PC-9 (cell line): ENCODE data around the gene P4HA2.

ENCODE experiments used
- EZH2 ChIP-seq: fragments of 200-600 bp; sonication (generic); IDR thresholded peaks from 2 replicates; pipeline ENCODE4 v1.8.0; 2017; ENCODE audit warnings: antibody characterized with exemption, low read depth
- TF ChIP-seq, protein P1 (sequence below): fragments of 200-600 bp; sonication (generic); conservative IDR thresholded peaks from 2 replicates; pipeline ENCODE4 v1.6.1; 2017; ENCODE audit warnings: mixed run types, antibody characterized with exemption, mild to moderate bottlenecking, moderate library complexity

DNA sequence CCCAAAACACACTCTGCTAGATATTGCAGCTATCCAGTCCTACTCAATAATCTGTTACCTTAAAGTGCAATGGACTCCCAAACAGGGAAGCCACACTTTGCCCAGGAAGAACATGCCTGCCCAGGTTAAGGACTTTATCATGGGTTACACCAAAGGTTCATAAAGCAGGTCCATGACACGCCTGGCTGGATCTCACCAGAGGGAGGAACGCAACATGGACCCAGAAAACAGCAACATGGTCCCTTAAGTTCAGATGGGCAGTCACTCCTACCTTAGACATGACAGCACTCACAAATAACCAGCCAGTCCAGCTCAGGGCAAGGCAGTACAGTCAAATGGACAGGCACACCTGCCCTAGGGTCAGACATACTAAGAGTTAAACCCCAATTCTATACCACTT lies 3.8 kb downstream of the P4HA2 start:
- TF ChIP-seq, protein P1, sequence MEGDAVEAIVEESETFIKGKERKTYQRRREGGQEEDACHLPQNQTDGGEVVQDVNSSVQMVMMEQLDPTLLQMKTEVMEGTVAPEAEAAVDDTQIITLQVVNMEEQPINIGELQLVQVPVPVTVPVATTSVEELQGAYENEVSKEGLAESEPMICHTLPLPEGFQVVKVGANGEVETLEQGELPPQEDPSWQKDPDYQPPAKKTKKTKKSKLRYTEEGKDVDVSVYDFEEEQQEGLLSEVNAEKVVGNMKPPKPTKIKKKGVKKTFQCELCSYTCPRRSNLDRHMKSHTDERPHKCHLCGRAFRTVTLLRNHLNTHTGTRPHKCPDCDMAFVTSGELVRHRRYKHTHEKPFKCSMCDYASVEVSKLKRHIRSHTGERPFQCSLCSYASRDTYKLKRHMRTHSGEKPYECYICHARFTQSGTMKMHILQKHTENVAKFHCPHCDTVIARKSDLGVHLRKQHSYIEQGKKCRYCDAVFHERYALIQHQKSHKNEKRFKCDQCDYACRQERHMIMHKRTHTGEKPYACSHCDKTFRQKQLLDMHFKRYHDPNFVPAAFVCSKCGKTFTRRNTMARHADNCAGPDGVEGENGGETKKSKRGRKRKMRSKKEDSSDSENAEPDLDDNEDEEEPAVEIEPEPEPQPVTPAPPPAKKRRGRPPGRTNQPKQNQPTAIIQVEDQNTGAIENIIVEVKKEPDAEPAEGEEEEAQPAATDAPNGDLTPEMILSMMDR: no peak
- no peak for TF ChIP-seq EZH2
